H9 (cell line): Measurements from ENCODE around the gene KLHL1. TPM values are rescaled to one million over a fixed set of nuclear protein-coding genes. Genes with fewer than 3 reads are reported as not detected.

Source experiments
- DNase-seq: peaks from one replicate; pipeline ENCODE4 v3.0.0-alpha.2; 2017
- H2AFZ ChIP-seq: one replicate; pipeline ENCODE4 v1.6.1; 2013; ENCODE audit warnings: mild to moderate bottlenecking, low read length, control low read depth, moderate library complexity
- H2AK5ac ChIP-seq: 2 replicates; pipeline ENCODE4 v1.6.1; 2013; ENCODE audit warnings: low read length, control low read depth, mixed read lengths; ENCODE audit not compliant: insufficient read length
- H2BK120ac ChIP-seq: one replicate; pipeline ENCODE4 v1.6.1; 2013; ENCODE audit warnings: low read depth, mild to moderate bottlenecking, low read length, control low read depth, inconsistent platforms; ENCODE audit not compliant: poor library complexity, severe bottlenecking
- H2BK12ac ChIP-seq: 2 replicates; pipeline ENCODE4 v1.6.1; 2013; ENCODE audit warnings: low read length, control low read depth, mixed read lengths, low read depth; ENCODE audit not compliant: insufficient read length
- H2BK15ac ChIP-seq: 2 replicates; pipeline ENCODE4 v1.6.1; 2013; ENCODE audit warnings: low read depth, low read length, control low read depth
- H2BK20ac ChIP-seq: one replicate; pipeline ENCODE4 v1.6.1; 2013; ENCODE audit warnings: low read depth, mild to moderate bottlenecking, low read length, control low read depth, inconsistent platforms; ENCODE audit not compliant: poor library complexity, severe bottlenecking
- H2BK5ac ChIP-seq: 2 replicates; pipeline ENCODE4 v1.6.1; 2013; ENCODE audit warnings: low read length, control low read depth, mixed read lengths; ENCODE audit not compliant: insufficient read length
- H3K14ac ChIP-seq: 2 replicates; pipeline ENCODE4 v1.6.1; 2013; ENCODE audit warnings: low read length, control low read depth; ENCODE audit not compliant: insufficient read depth
- H3K18ac ChIP-seq: 2 replicates; pipeline ENCODE4 v1.6.1; 2013; ENCODE audit warnings: low read depth, mild to moderate bottlenecking, mixed read lengths, low read length, control low read depth; ENCODE audit not compliant: insufficient read length
- H3K23ac ChIP-seq: 2 replicates; pipeline ENCODE4 v1.6.1; 2013; ENCODE audit warnings: low read length, control low read depth, mixed read lengths, low read depth; ENCODE audit not compliant: insufficient read length
- H3K23me2 ChIP-seq: 2 replicates; pipeline ENCODE4 v1.6.1; 2013; ENCODE audit warnings: low read depth, mild to moderate bottlenecking, mixed read lengths, low read length, control low read depth; ENCODE audit not compliant: insufficient read length, poor library complexity, severe bottlenecking
- H3K27ac ChIP-seq: 2 replicates; pipeline ENCODE4 v1.5.1; 2013; ENCODE audit warnings: low read length, control low read depth, mixed read lengths, low read depth; ENCODE audit not compliant: insufficient read length
- H3K27me3 ChIP-seq: 2 replicates; pipeline ENCODE4 v1.6.1; 2013; ENCODE audit warnings: low read length, control low read depth, inconsistent platforms; ENCODE audit not compliant: insufficient read depth
- H3K4ac ChIP-seq: 2 replicates; pipeline ENCODE4 v1.6.1; 2013; ENCODE audit warnings: low read depth, mild to moderate bottlenecking, control low read depth, inconsistent platforms, low read length, moderate library complexity
- H3K4me1 ChIP-seq: 2 replicates; pipeline ENCODE4 v1.6.1; 2013; ENCODE audit warnings: low read length, control low read depth, inconsistent platforms; ENCODE audit not compliant: insufficient read depth
- H3K4me2 ChIP-seq: 2 replicates; pipeline ENCODE4 v1.6.1; 2013; ENCODE audit warnings: low read length, control low read depth, mixed read lengths; ENCODE audit not compliant: insufficient read length, insufficient read depth
- H3K56ac ChIP-seq: 2 replicates; pipeline ENCODE4 v1.6.1; 2013; ENCODE audit warnings: low read depth, mild to moderate bottlenecking, mixed read lengths, low read length, control low read depth; ENCODE audit not compliant: insufficient read length
- H3K79me1 ChIP-seq: 2 replicates; pipeline ENCODE4 v1.6.1; 2013; ENCODE audit warnings: low read depth, mild to moderate bottlenecking, moderate library complexity, low read length, control low read depth, inconsistent platforms; ENCODE audit not compliant: insufficient read depth, poor library complexity, severe bottlenecking
- H3K79me2 ChIP-seq: 2 replicates; pipeline ENCODE4 v1.6.1; 2013; ENCODE audit warnings: low read length, control low read depth, inconsistent platforms; ENCODE audit not compliant: insufficient read depth
- H3K9ac ChIP-seq: 2 replicates; pipeline ENCODE4 v1.6.1; 2013; ENCODE audit warnings: low read length, control low read depth, mixed read lengths; ENCODE audit not compliant: insufficient read length; ENCODE audit errors: extremely low read depth
- H3K9me3 ChIP-seq: one replicate; pipeline ENCODE4 v1.6.1; 2013; ENCODE audit warnings: low read depth, low read length, inconsistent platforms; ENCODE audit not compliant: control insufficient read depth
- H3T11ph ChIP-seq: one replicate; pipeline ENCODE4 v1.6.1; 2013; ENCODE audit warnings: mild to moderate bottlenecking, low read length, control low read depth, inconsistent platforms
- H4K20me1 ChIP-seq: one replicate; pipeline ENCODE4 v1.6.1; 2013; ENCODE audit not compliant: control insufficient read depth, insufficient read length, insufficient read depth
- H4K5ac ChIP-seq: 2 replicates; pipeline ENCODE4 v1.6.1; 2013; ENCODE audit warnings: low read depth, mild to moderate bottlenecking, mixed read lengths, low read length, control low read depth; ENCODE audit not compliant: insufficient read length
- H4K8ac ChIP-seq: replicated peaks from 2 replicates; pipeline ENCODE4 v1.6.1; 2013; ENCODE audit warnings: low read length, control low read depth, mixed read lengths, low read depth; ENCODE audit not compliant: insufficient read length
- H4K91ac ChIP-seq: 2 replicates; pipeline ENCODE4 v1.6.1; 2013; ENCODE audit warnings: low read depth, mild to moderate bottlenecking, moderate library complexity, mixed read lengths, low read length, control low read depth; ENCODE audit not compliant: insufficient read length
- H3K27ac Mint-ChIP-seq, 3 experiments: 2 replicates in 2 of 3; 3 replicates in 1 of 3; pipeline ENCODE4 v1.8.0; 2020 to 2021; ENCODE audit warnings: mixed read lengths in 3 of 3, mild to moderate bottlenecking in 1 of 3, moderate library complexity in 1 of 3
- H3K27me3 Mint-ChIP-seq: 2 replicates; pipeline ENCODE4 v1.8.0; 2021; ENCODE audit warnings: low read depth, mild to moderate bottlenecking, moderate library complexity, mixed read lengths
- H3K36me3 Mint-ChIP-seq, 3 experiments: 2 replicates in 2 of 3; 3 replicates in 1 of 3; pipeline ENCODE4 v1.8.0; 2020 to 2021; ENCODE audit warnings: low read depth in 3 of 3, mixed read lengths in 3 of 3; ENCODE audit not compliant: insufficient read depth in 1 of 3
- H3K4me1 Mint-ChIP-seq, 2 experiments: 2 replicates each; pipeline ENCODE4 v1.8.0; 2020; ENCODE audit warnings: mixed read lengths in 2 of 2
- H3K4me3 Mint-ChIP-seq, 2 experiments: 2 replicates in 1 of 2; 3 replicates in 1 of 2; pipeline ENCODE4 v1.8.0; 2020 to 2021; ENCODE audit warnings: mild to moderate bottlenecking in 2 of 2, mixed read lengths in 2 of 2, moderate library complexity in 1 of 2
- H3K9me3 Mint-ChIP-seq, 2 experiments: 2 replicates in 1 of 2; 3 replicates in 1 of 2; pipeline ENCODE4 v1.8.0; 2020; ENCODE audit warnings: mild to moderate bottlenecking in 2 of 2, mixed read lengths in 2 of 2, moderate library complexity in 1 of 2
- total RNA-seq: library from RNA; stranded (reverse); gene quantifications from 2 replicates; pipeline ENCODE4 v1.2.1, GENCODE V29; 2021
- TF ChIP-seq, protein P1 (sequence below): fragments of 200-600 bp; sonication (generic); conservative IDR thresholded peaks from 3 replicates; pipeline ENCODE4 v1.8.0; 2021; ENCODE audit warnings: antibody characterized with exemption, mild to moderate bottlenecking

KLHL1 gene
- total RNA-seq, 1 experiment from 2014 or later = not detected

GRCh38 chr13:69910800-69911199 is 197.5 kb downstream of the KLHL1 start:
- TF ChIP-seq, protein P1, sequence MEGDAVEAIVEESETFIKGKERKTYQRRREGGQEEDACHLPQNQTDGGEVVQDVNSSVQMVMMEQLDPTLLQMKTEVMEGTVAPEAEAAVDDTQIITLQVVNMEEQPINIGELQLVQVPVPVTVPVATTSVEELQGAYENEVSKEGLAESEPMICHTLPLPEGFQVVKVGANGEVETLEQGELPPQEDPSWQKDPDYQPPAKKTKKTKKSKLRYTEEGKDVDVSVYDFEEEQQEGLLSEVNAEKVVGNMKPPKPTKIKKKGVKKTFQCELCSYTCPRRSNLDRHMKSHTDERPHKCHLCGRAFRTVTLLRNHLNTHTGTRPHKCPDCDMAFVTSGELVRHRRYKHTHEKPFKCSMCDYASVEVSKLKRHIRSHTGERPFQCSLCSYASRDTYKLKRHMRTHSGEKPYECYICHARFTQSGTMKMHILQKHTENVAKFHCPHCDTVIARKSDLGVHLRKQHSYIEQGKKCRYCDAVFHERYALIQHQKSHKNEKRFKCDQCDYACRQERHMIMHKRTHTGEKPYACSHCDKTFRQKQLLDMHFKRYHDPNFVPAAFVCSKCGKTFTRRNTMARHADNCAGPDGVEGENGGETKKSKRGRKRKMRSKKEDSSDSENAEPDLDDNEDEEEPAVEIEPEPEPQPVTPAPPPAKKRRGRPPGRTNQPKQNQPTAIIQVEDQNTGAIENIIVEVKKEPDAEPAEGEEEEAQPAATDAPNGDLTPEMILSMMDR = no peak
- H2AK5ac ChIP-seq = no peak overlapping the region
- H2BK20ac ChIP-seq = no peak overlapping the region
- no peak overlapping the region for H3K9ac ChIP-seq
- no peak overlapping the region for H3K56ac ChIP-seq
- H3K18ac ChIP-seq = no peak overlapping the region
- no peak overlapping the region for H4K5ac ChIP-seq
- H3K23ac ChIP-seq = no peak overlapping the region
- no peaks in the 10 kb centered on the region for H3K23me2 ChIP-seq
- H3K9me3 ChIP-seq = no peaks in the 10 kb centered on the region
- no peaks in the 10 kb centered on the region for H3K27me3 ChIP-seq
- no peaks in the 10 kb centered on the region for H3K79me2 ChIP-seq
- Mint-ChIP-seq H3K4me3 (no peak overlapping the region), H3K4me1 (peaks cover 0 to 5% of the 10 kb centered on the region in 2 experiments; a peak in 1 of 4 replicates), H3K27ac (no peak overlapping the region), H3K27me3 (no peaks in the 10 kb centered on the region), H3K9me3 (0 out of 5 replicates have a peak, but pooled peaks cover 0 to 3% of the 10 kb centered on the region in 2 experiments), H3K36me3 (no peaks in the 10 kb centered on the region)
- H3K27ac ChIP-seq = no peak overlapping the region
- no peak overlapping the region for H3K4me2 ChIP-seq
- H4K91ac ChIP-seq = no peak overlapping the region
- H3K14ac ChIP-seq = no peak overlapping the region
- H3T11ph ChIP-seq = no peak overlapping the region
- H3K4ac ChIP-seq = no peak overlapping the region
- H2BK120ac ChIP-seq = no peak overlapping the region
- H4K8ac ChIP-seq = no peak overlapping the region
- H3K4me1 ChIP-seq = no peaks in the 10 kb centered on the region
- H2BK5ac ChIP-seq = no peak overlapping the region
- no peaks in the 10 kb centered on the region for H3K79me1 ChIP-seq
- no peak for DNase-seq
- no peaks in the 10 kb centered on the region for H4K20me1 ChIP-seq
- no peak overlapping the region for H2BK12ac ChIP-seq
- no peak overlapping the region for H2AFZ ChIP-seq
- H2BK15ac ChIP-seq = no peak overlapping the region
